Jurkat, Clone E6-1 (cell line): Measurements from ENCODE around the gene RNF167.

Experiments
- DNase-seq: peaks from one replicate; pipeline ENCODE4 v3.0.0-alpha.2; 2011; ENCODE audit warnings: low read depth, low spot score
- H3K4me3 ChIP-seq: 2 replicates; pipeline ENCODE4 v1.5.1; 2011; ENCODE audit warnings: mild to moderate bottlenecking, low read length, control low read depth, moderate library complexity

Gene RNF167

DNA sequence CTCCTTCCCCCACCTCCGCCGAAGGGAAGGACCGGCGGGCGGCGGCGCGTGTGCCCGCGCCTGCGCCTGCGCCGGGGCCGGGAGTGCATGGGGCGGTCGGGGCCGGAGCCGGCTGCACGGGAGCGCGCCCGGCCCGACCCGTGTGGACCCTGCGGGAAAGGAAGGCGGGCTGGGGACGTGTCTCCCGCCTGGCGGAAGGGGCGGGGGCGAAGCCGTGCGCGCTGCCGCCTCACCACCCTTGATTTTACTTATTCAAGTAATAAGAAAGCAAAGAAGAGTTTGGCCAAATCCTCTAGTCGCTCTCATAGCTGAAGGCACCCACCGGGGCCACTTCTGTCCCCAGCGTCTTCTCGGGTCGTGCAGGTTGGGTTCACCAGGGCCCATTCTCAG, 8.9 kb downstream of the RNF167 start:
- H3K4me3 ChIP-seq = peak overlapping the region; percentile 92
- DNase-seq = peak; percentile 83

GRCh38 chr17:4949321-4950074, 9.4 kb downstream of the RNF167 start:
- DNase-seq = peak; percentile 76
- peak overlapping the region; percentile 92 for H3K4me3 ChIP-seq

GRCh38 chr17:4950075-4950745, 10.1 kb downstream of the RNF167 start:
- peak overlapping the region; percentile 92 for H3K4me3 ChIP-seq
- no peak for DNase-seq

GRCh38 chr17:4950746-4951204, 10.7 kb downstream of the RNF167 start, which contains the start of gene ENO3:
TSS of gene ENO3 (plus strand) at chr17:4951119. CDS start at chr17:4951830, 711 bp downstream.
- DNase-seq = no peak
- peak within 1 kb of the TSS; percentile 92 for H3K4me3 ChIP-seq

GRCh38 chr17:4951486-4951885, 11.4 kb downstream of the RNF167 start:
- H3K4me3 ChIP-seq = no peak overlapping the region
- DNase-seq = no peak

DNA sequence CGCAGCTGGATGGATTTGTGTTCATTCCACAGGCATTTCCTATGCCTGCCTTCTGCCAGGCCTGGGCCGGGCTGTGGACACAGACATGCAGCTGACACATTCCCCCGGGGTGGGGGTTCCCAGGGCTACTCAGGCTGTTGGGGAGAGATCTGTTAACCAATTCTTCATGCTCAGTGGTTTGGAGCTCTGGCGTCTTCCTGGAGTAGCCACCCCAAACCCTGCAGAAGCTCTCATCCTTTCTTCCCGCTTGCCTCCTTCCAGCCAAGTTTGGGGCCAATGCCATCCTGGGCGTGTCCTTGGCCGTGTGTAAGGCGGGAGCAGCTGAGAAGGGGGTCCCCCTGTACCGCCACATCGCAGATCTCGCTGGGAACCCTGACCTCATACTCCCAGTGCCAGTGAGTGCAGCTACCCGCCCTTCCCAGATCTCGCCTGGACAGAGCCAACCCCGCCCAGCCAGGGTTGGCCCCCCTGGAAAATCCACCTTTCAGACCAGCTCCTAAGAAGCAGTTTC, 13.4 kb downstream of the RNF167 start:
- H3K4me3 ChIP-seq = no peak overlapping the region
- no peak for DNase-seq

DNA sequence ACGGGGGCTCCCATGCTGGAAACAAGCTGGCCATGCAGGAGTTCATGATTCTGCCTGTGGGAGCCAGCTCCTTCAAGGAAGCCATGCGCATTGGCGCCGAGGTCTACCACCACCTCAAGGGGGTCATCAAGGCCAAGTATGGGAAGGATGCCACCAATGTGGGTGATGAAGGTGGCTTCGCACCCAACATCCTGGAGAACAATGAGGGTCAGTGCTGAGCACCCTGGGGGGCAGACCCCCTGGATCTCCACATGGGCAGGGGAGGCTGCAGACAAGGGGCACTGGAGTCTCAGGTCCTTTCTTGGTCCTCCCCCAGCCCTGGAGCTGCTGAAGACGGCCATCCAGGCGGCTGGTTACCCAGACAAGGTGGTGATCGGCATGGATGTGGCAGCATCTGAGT, 15.0 kb downstream of the RNF167 start:
- DNase-seq = no peak
- no peak overlapping the region for H3K4me3 ChIP-seq

- H3K4me3 ChIP-seq = no peak overlapping the region
- no peak for DNase-seq
These were observed 16.5 kb downstream of the RNF167 start for GRCh38 chr17:4956493-4957061.

GRCh38 chr17:4958102-4958501, 18.0 kb downstream of the RNF167 start:
- DNase-seq = no peak
- no peak overlapping the region for H3K4me3 ChIP-seq

DNA sequence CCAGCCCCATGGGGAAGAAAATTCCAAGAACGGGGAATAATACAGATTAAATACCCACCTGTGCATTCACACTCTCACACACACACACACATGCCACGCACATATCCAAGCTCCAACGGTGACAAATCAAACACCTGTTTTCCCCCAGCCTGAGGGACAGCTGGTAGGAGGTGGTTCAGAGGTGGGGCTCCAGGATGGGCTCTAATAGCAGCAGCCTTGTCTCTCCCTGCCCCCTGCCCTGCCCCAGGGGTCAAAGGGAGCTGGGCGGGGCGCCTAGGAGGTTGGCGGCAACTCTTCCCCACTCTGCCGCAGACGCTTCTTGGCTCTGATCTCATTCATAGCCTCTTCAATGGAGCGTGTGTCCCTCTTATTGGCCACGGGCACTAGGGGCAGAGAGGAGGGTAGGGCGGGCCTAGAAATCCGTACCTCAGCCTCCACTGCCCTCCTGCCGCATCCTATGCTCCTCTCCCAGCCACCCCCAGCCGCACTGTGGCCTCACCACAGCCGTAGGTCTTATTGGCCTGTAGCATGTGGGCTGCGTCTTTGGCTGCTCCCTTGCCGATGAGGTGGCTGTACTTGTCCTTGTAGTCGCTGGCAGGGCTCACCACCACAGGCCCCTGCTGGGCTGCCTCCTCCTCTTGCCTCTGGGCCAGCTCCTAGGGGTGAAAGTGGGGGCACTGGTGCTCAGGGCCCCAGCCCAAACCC, 19.3 kb downstream of the RNF167 start:
- no peak for DNase-seq
- H3K4me3 ChIP-seq = no peak overlapping the region

- no peak for DNase-seq
- H3K4me3 ChIP-seq = no peak overlapping the region
These were observed 20.3 kb downstream of the RNF167 start for GRCh38 chr17:4960279-4960922.

DNA sequence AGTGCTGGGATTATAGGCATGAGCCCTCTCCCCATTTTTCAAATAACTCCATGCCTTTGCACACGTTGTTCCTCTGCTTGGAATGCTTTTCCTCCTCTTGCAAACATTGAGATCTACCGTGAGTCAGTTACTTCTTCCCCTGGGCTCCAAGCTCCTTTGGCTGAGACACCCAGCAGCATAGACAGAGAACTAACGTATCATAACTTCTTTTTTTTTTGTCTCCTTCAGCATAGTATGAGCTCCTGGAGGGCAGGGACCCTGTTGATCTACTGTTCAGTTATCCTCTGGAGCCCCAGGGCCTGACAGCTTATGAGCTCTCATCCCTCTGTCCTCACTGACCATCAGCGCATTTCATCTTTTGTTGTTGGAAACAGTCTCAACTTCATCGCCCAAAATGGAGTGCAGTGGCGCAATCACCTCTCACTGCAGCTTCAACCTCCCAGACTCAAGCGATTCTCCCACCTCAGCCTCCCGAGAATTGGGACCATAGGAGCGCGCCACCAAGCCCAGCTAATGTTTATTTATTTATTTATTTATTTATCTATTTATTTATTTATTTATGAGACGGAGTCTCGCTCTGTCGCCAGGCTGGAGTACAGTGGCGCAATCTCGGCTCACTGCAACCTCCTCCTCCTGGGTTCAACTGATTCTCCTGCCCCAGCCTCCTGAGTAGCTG, 25.4 kb downstream of the RNF167 start:
- no peak for DNase-seq
- no peak overlapping the region for H3K4me3 ChIP-seq

- peak overlapping the region; percentile 71 for H3K4me3 ChIP-seq
- DNase-seq = peak; percentile 100
These were observed 26.9 kb downstream of the RNF167 start for GRCh38 chr17:4966844-4967538.

- DNase-seq = peak; percentile 96
- H3K4me3 ChIP-seq = peak within 1 kb of the TSS; percentile 71
These were observed 27.7 kb downstream of the RNF167 start, which contains the start of gene SPAG7 for GRCh38 chr17:4967539-4968485. TSS of gene SPAG7 (minus strand) at chr17:4967817. CDS start at chr17:4967804, 13 bp downstream.

- H3K4me3 ChIP-seq = peak overlapping the region; percentile 71
- no peak for DNase-seq
These were observed 28.5 kb downstream of the RNF167 start for GRCh38 chr17:4968486-4969046.

GRCh38 chr17:4969047-4969550, 29.0 kb downstream of the RNF167 start:
- peak overlapping the region; percentile 71; the same call in 1 of the 2 replicates for H3K4me3 ChIP-seq
- DNase-seq = no peak
